ENCODE measurements around the gene ARID1B. TPM values are rescaled to one million over a fixed set of nuclear protein-coding genes. Genes with fewer than 3 reads are reported as not detected.

The ARID1B gene
- total RNA-seq, 1 experiment from 2014 or later: 86.3 TPM

- Histone ChIP-seq H3K9me3 (ENCODE audit: low read depth, low read length, poor library complexity, severe bottlenecking) (no peaks in the 10 kb centered on the region), H3K4me3 (ENCODE audit: low read depth, low read length, poor library complexity, severe bottlenecking) (no peak overlapping the region), H3K4me1 (ENCODE audit: insufficient read depth, low read length, poor library complexity, severe bottlenecking) (peaks cover 17% of the 10 kb centered on the region), H3K27me3 (replicated peaks; ENCODE audit: insufficient read depth, low read depth, low read length, poor library complexity) (no peaks in the 10 kb centered on the region), H3K27ac (ENCODE audit: low read depth, low read length, poor library complexity, severe bottlenecking) (no peak overlapping the region), H3K36me3 (ENCODE audit: insufficient read depth, low read length, poor library complexity, severe bottlenecking) (no peaks in the 10 kb centered on the region)
- TF ChIP-seq EZH2 (IDR thresholded peaks at IDR 0.05; ENCODE audit: borderline replicate concordance, low read depth, low read length, poor library complexity, severe bottlenecking): no peak
- TF ChIP-seq, protein P1, sequence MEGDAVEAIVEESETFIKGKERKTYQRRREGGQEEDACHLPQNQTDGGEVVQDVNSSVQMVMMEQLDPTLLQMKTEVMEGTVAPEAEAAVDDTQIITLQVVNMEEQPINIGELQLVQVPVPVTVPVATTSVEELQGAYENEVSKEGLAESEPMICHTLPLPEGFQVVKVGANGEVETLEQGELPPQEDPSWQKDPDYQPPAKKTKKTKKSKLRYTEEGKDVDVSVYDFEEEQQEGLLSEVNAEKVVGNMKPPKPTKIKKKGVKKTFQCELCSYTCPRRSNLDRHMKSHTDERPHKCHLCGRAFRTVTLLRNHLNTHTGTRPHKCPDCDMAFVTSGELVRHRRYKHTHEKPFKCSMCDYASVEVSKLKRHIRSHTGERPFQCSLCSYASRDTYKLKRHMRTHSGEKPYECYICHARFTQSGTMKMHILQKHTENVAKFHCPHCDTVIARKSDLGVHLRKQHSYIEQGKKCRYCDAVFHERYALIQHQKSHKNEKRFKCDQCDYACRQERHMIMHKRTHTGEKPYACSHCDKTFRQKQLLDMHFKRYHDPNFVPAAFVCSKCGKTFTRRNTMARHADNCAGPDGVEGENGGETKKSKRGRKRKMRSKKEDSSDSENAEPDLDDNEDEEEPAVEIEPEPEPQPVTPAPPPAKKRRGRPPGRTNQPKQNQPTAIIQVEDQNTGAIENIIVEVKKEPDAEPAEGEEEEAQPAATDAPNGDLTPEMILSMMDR (conservative IDR thresholded peaks at IDR 0.05; ENCODE audit: low read depth, low read length): no peak
- BruUV-seq (replicated peaks): no TSS peak
- no peak for DNase-seq (ENCODE audit: low spot score)
- ChIA-PET POLR2A (ENCODE audit: low non-redundant PET) (no interaction called here), CTCF (no interaction called here)
- intact Hi-C loops (cut with micrococcal nuclease; ENCODE audit: unreplicated experiment): no loop called here
Observed at GRCh38 chr6:156925026-156925425, 147.8 kb downstream of the ARID1B start.

- TF ChIP-seq EZH2 (IDR thresholded peaks at IDR 0.05; ENCODE audit: borderline replicate concordance, low read depth, low read length, poor library complexity, severe bottlenecking): no peak
- TF ChIP-seq, protein P1 (conservative IDR thresholded peaks at IDR 0.05; ENCODE audit: low read depth, low read length): no peak
- Histone ChIP-seq H3K27ac (ENCODE audit: low read depth, low read length, poor library complexity, severe bottlenecking) (no peak overlapping the region), H3K27me3 (replicated peaks; ENCODE audit: insufficient read depth, low read depth, low read length, poor library complexity) (no peaks in the 10 kb centered on the region), H3K9me3 (ENCODE audit: low read depth, low read length, poor library complexity, severe bottlenecking) (no peaks in the 10 kb centered on the region), H3K4me1 (ENCODE audit: insufficient read depth, low read length, poor library complexity, severe bottlenecking) (peaks cover 12% of the 10 kb centered on the region), H3K36me3 (ENCODE audit: insufficient read depth, low read length, poor library complexity, severe bottlenecking) (no peaks in the 10 kb centered on the region), H3K4me3 (ENCODE audit: low read depth, low read length, poor library complexity, severe bottlenecking) (no peak overlapping the region)
- intact Hi-C loops (cut with micrococcal nuclease; ENCODE audit: unreplicated experiment): no loop called here
- ChIA-PET CTCF (no interaction called here), POLR2A (ENCODE audit: low non-redundant PET) (no interaction called here)
- no TSS peak for BruUV-seq (replicated peaks)
- DNase-seq (ENCODE audit: low spot score): no peak
Observed at GRCh38 chr6:156925718-156926607, 148.8 kb downstream of the ARID1B start.

- no peak for TF ChIP-seq EZH2 (IDR thresholded peaks at IDR 0.05; ENCODE audit: borderline replicate concordance, low read depth, low read length, poor library complexity, severe bottlenecking)
- TF ChIP-seq, protein P1 (conservative IDR thresholded peaks at IDR 0.05; ENCODE audit: low read depth, low read length): no peak
- Histone ChIP-seq H3K9me3 (ENCODE audit: low read depth, low read length, poor library complexity, severe bottlenecking) (no peaks in the 10 kb centered on the region), H3K36me3 (ENCODE audit: insufficient read depth, low read length, poor library complexity, severe bottlenecking) (no peaks in the 10 kb centered on the region), H3K27ac (ENCODE audit: low read depth, low read length, poor library complexity, severe bottlenecking) (no peak overlapping the region), H3K27me3 (replicated peaks; ENCODE audit: insufficient read depth, low read depth, low read length, poor library complexity) (no peaks in the 10 kb centered on the region), H3K4me1 (ENCODE audit: insufficient read depth, low read length, poor library complexity, severe bottlenecking) (peaks cover 26% of the 10 kb centered on the region), H3K4me3 (ENCODE audit: low read depth, low read length, poor library complexity, severe bottlenecking) (no peak overlapping the region)
- intact Hi-C loops (cut with micrococcal nuclease; ENCODE audit: unreplicated experiment): no loop called here
- ChIA-PET CTCF (no interaction called here), POLR2A (ENCODE audit: low non-redundant PET) (no interaction called here)
- DNase-seq (ENCODE audit: low spot score): no peak
- no TSS peak for BruUV-seq (replicated peaks)
Observed at GRCh38 chr6:156928126-156928525, 150.9 kb downstream of the ARID1B start.
